Activated CD4-positive, alpha-beta T cell treated with anti-CD3 and anti-CD28 coated beads, Interleukin-2, amount 50 U/mL, for 24 hours (primary cell): ENCODE data around the gene AKAP5.
"Not testable (repeated sequence)": the region's sequence is repeated elsewhere in the genome, so short reads cannot be mapped to it uniquely, and the experiment has no call there.

ENCODE experiments used
- DNase-seq, 2 donors: peaks; one replicate each; pipeline ENCODE4 v3.0.0-alpha.2; 2020; ENCODE audit warnings: low read depth in 1 of 2, low spot score in 1 of 2

Gene AKAP5

GRCh38 chr14:64502456-64502855 is 37.2 kb downstream of the AKAP5 start:
- no peak for DNase-seq

GRCh38 chr14:64502887-64503433 is 37.7 kb downstream of the AKAP5 start:
- DNase-seq: no peak

GRCh38 chr14:64503434-64504309 is 38.4 kb downstream of the AKAP5 start, which contains the start of gene ZBTB25:
Gene ZBTB25, minus strand, starts transcription at chr14:64503838. Its CDS starts 13,305 bp downstream, at chr14:64490533.
- DNase-seq: peak; percentile 81 to 93

- DNase-seq: peak; percentile 78 to 81
These were observed 39.1 kb downstream of the AKAP5 start, which contains the start of gene ZBTB1 for GRCh38 chr14:64504310-64504896. Gene ZBTB1, plus strand, starts transcription at chr14:64504770. Its CDS starts 16,735 bp downstream, at chr14:64521505.

- DNase-seq: peak; percentile 54 to 83
These were observed 39.8 kb downstream of the AKAP5 start for GRCh38 chr14:64504897-64505794.

GRCh38 chr14:64506721-64507120 is 41.4 kb downstream of the AKAP5 start:
- DNase-seq: no peak

- peak in 1 of 2 donors; percentile 26 for DNase-seq
These were observed 42.3 kb downstream of the AKAP5 start for GRCh38 chr14:64507376-64508156.

- DNase-seq: no peak
These were observed 43.0 kb downstream of the AKAP5 start for GRCh38 chr14:64508215-64508776.

- DNase-seq: no peak
These were observed 43.7 kb downstream of the AKAP5 start for GRCh38 chr14:64509036-64509435.

GRCh38 chr14:64510825-64511671 is 45.7 kb downstream of the AKAP5 start:
- peak in 1 of 2 donors; percentile 69 for DNase-seq

- DNase-seq: no peak
These were observed 48.0 kb downstream of the AKAP5 start for GRCh38 chr14:64513271-64513670.

GRCh38 chr14:64515053-64515452 is 49.8 kb downstream of the AKAP5 start:
- no peak for DNase-seq

- no peak for DNase-seq
These were observed 51.7 kb downstream of the AKAP5 start for GRCh38 chr14:64516969-64517368.

GRCh38 chr14:64517667-64518066 is 52.4 kb downstream of the AKAP5 start:
- not testable (repeated sequence) for DNase-seq

GRCh38 chr14:64518229-64518628 is 52.9 kb downstream of the AKAP5 start:
- no peak for DNase-seq

GRCh38 chr14:64520699-64521098 is 55.4 kb downstream of the AKAP5 start:
- DNase-seq: no peak

GRCh38 chr14:64522591-64523355 is 57.5 kb downstream of the AKAP5 start:
- DNase-seq: no peak
